GM23338 (cell line): ENCODE results near the gene SMIM35. TPM values are rescaled to one million over a fixed set of nuclear protein-coding genes. Genes with fewer than 3 reads are reported as not detected.

Experiments used
- ATAC-seq: fragments of 200-7000 bp; cut with Tn5 transposase; 3 replicates; pipeline ENCODE4 v1.9.1; 2020
- DNase-seq: peaks from one replicate; pipeline ENCODE4 v3.0.0-alpha.2; 2015; ENCODE audit warnings: low spot score
- H2AFZ ChIP-seq: fragments of 200-600 bp; sonication (generic); 2 replicates; pipeline ENCODE4 v1.8.0; 2016; ENCODE audit warnings: antibody characterized with exemption, mild to moderate bottlenecking, moderate library complexity
- H3F3A ChIP-seq: fragments of 200-600 bp; sonication (generic); replicated peaks from 2 replicates; pipeline ENCODE4 v1.8.0; 2017; ENCODE audit warnings: antibody characterized with exemption, mixed run types, low read depth
- H3K27ac ChIP-seq: fragments of 200-600 bp; sonication (generic); 2 replicates; pipeline ENCODE4 v1.6.1; 2016; ENCODE audit warnings: low read depth
- H3K27me3 ChIP-seq: fragments of 200-600 bp; sonication (generic); 2 replicates; pipeline ENCODE4 v1.8.0; 2016; ENCODE audit warnings: mild to moderate bottlenecking, mixed run types, moderate library complexity; ENCODE audit not compliant: insufficient read depth
- H3K36me3 ChIP-seq: fragments of 200-600 bp; sonication (generic); 2 replicates; pipeline ENCODE4 v1.8.0; 2016; ENCODE audit warnings: mild to moderate bottlenecking; ENCODE audit not compliant: insufficient read depth
- H3K4me1 ChIP-seq: fragments of 200-600 bp; sonication (generic); 2 replicates; pipeline ENCODE4 v1.8.0; 2016; ENCODE audit warnings: mild to moderate bottlenecking, moderate library complexity; ENCODE audit not compliant: insufficient read depth
- H3K4me2 ChIP-seq: fragments of 200-600 bp; sonication (generic); 2 replicates; pipeline ENCODE4 v1.7.1; 2017; ENCODE audit warnings: mixed run types
- H3K4me3 ChIP-seq: fragments of 200-600 bp; sonication (generic); 2 replicates; pipeline ENCODE4 v1.6.1; 2016; ENCODE audit warnings: mixed run types
- H3K79me2 ChIP-seq: fragments of 200-600 bp; sonication (generic); replicated peaks from 2 replicates; pipeline ENCODE4 v1.8.0; 2017; ENCODE audit warnings: mild to moderate bottlenecking; ENCODE audit not compliant: insufficient read depth
- H3K9me2 ChIP-seq: fragments of 200-600 bp; sonication (generic); 2 replicates; pipeline ENCODE4 v1.8.0; 2017; ENCODE audit not compliant: insufficient read depth
- H4K20me1 ChIP-seq: fragments of 200-600 bp; sonication (generic); replicated peaks from 2 replicates; pipeline ENCODE4 v1.8.0; 2017; ENCODE audit warnings: mild to moderate bottlenecking; ENCODE audit not compliant: insufficient read depth
- H3K27ac Mint-ChIP-seq: 2 replicates; pipeline ENCODE4 v1.8.0; 2020; ENCODE audit warnings: inconsistent platforms, mild to moderate bottlenecking, moderate library complexity, mixed read lengths
- H3K27me3 Mint-ChIP-seq: 3 replicates; pipeline ENCODE4 v1.8.0; 2022; ENCODE audit warnings: low read depth, mild to moderate bottlenecking, moderate library complexity, mixed read lengths, inconsistent platforms; ENCODE audit not compliant: insufficient read depth, poor library complexity
- H3K36me3 Mint-ChIP-seq: 3 replicates; pipeline ENCODE4 v1.8.0; 2021; ENCODE audit warnings: low read depth, mild to moderate bottlenecking, inconsistent platforms, moderate library complexity, mixed read lengths
- H3K4me1 Mint-ChIP-seq: 3 replicates; pipeline ENCODE4 v1.8.0; 2020; ENCODE audit warnings: mild to moderate bottlenecking, inconsistent platforms, mixed read lengths
- H3K4me3 Mint-ChIP-seq: 3 replicates; pipeline ENCODE4 v1.8.0; 2021; ENCODE audit warnings: moderate library complexity, mild to moderate bottlenecking, inconsistent platforms, mixed read lengths
- H3K9me3 Mint-ChIP-seq: 3 replicates; pipeline ENCODE4 v1.8.0; 2020; ENCODE audit warnings: moderate library complexity, mild to moderate bottlenecking, inconsistent platforms, mixed read lengths
- CREB1 ChIP-seq: fragments of 250-450 bp; sonication (Bioruptor Pico); IDR thresholded peaks from 2 replicates; pipeline ENCODE4 v1.5.0; 2020; ENCODE audit warnings: low read depth, mild to moderate bottlenecking, moderate library complexity
- CTCF ChIP-seq, 2 experiments: fragments of 200-600 bp in 1 of 2; sonication (generic) in 1 of 2; conservative IDR thresholded peaks; 2 replicates each; pipeline versions ENCODE4 v1.5.1 to v1.6.1; 2016 to 2017; ENCODE audit warnings: antibody characterized with exemption in 2 of 2, low read depth in 2 of 2, mild to moderate bottlenecking in 2 of 2, moderate library complexity in 1 of 2
- EZH2 ChIP-seq: fragments of 200-600 bp; sonication (generic); IDR thresholded peaks from one replicate; pipeline ENCODE4 v1.8.0; 2017; ENCODE audit warnings: antibody characterized with exemption, mild to moderate bottlenecking, low read depth; ENCODE audit not compliant: unreplicated experiment
- EZH2phosphoT487 ChIP-seq: fragments of 200-600 bp; sonication (generic); IDR thresholded peaks from one replicate; pipeline ENCODE4 v1.8.1; 2018; ENCODE audit warnings: antibody characterized with exemption; ENCODE audit not compliant: unreplicated experiment
- JUNB ChIP-seq: IDR thresholded peaks from one replicate; pipeline ENCODE4 v1.6.1; 2016; ENCODE audit warnings: antibody characterized with exemption; ENCODE audit not compliant: unreplicated experiment
- NANOG ChIP-seq: IDR thresholded peaks from 2 replicates; pipeline ENCODE4 v1.6.1; 2016; ENCODE audit warnings: antibody characterized with exemption, borderline replicate concordance
- POLR2AphosphoS5 ChIP-seq: IDR thresholded peaks from 2 replicates; pipeline ENCODE4 v1.6.1; 2016; ENCODE audit warnings: antibody characterized with exemption, low read depth
- REST ChIP-seq: IDR thresholded peaks from one replicate; pipeline ENCODE4 v1.6.1; 2018; ENCODE audit warnings: antibody characterized with exemption; ENCODE audit not compliant: unreplicated experiment
- STAT1 ChIP-seq: IDR thresholded peaks from one replicate; pipeline ENCODE4 v1.6.1; 2016; ENCODE audit warnings: antibody characterized with exemption; ENCODE audit not compliant: unreplicated experiment
- ZNF114 ChIP-seq: fragments of 250-450 bp; sonication (Bioruptor Pico); IDR thresholded peaks from 2 replicates; pipeline ENCODE4 v1.5.0; 2020; ENCODE audit warnings: mild to moderate bottlenecking, moderate library complexity
- ZNF331 ChIP-seq: fragments of 250-450 bp; sonication (Bioruptor Pico); IDR thresholded peaks from 2 replicates; pipeline ENCODE4 v1.5.0; 2020; ENCODE audit warnings: low read depth, mild to moderate bottlenecking, moderate library complexity
- polyA plus RNA-seq: library from polyadenylated mRNA; unstranded; fragments of >200 nt; fragmentation: Nextera tagmentation; extraction: Ambion mirVana; gene quantifications from 2 replicates; pipeline ENCODE4 v1.2.1, GENCODE V29; 2016
- total RNA-seq: library from RNA; depleted of rRNA; stranded (reverse); fragments of >200 nt; shearing (Covaris generic); gene quantifications from 2 replicates; pipeline ENCODE4 v1.2.3, GENCODE V29; 2014

Gene SMIM35
- total and polyA plus RNA-seq, 2 experiments from 2014 or later: not detected

GRCh38 chr11:117966908-117967307, 119.9 kb downstream of the SMIM35 start:
- no peaks in the 10 kb centered on the region for H4K20me1 ChIP-seq
- H3K4me2 ChIP-seq: no peak overlapping the region
- H3K9me3 Mint-ChIP-seq: no peaks in the 10 kb centered on the region
- H3K36me3 Mint-ChIP-seq: no peaks in the 10 kb centered on the region
- H3K4me3 ChIP-seq: no peak overlapping the region
- DNase-seq (no peak), ATAC-seq (no peak)
- H3K27ac ChIP-seq: no peak overlapping the region
- H2AFZ ChIP-seq: no peak overlapping the region
- H3K36me3 ChIP-seq: no peaks in the 10 kb centered on the region
- 0 out of 2 replicates have a peak, but pooled peaks cover 2% of the 10 kb centered on the region for H3K9me2 ChIP-seq
- no peaks in the 10 kb centered on the region for H3K27me3 ChIP-seq
- no peak overlapping the region for H3K27ac Mint-ChIP-seq
- H3K4me1 ChIP-seq: no peaks in the 10 kb centered on the region
- no peaks in the 10 kb centered on the region for H3K27me3 Mint-ChIP-seq
- H3F3A ChIP-seq: no peaks in the 10 kb centered on the region
- no peaks in the 10 kb centered on the region for H3K79me2 ChIP-seq
- no peak overlapping the region for H3K4me3 Mint-ChIP-seq
- TF ChIP-seq REST (no peak), CREB1 (CRISPR knock-in tag) (no peak), ZNF114 (CRISPR knock-in tag) (no peak)
- H3K4me1 Mint-ChIP-seq: no peaks in the 10 kb centered on the region

GRCh38 chr11:117962826-117963225, 123.9 kb downstream of the SMIM35 start:
- ATAC-seq: no peak
- no peak for TF ChIP-seq NANOG
- no peak for TF ChIP-seq ZNF331 (CRISPR knock-in tag)
- no peak for TF ChIP-seq CTCF (conservative IDR thresholded peaks at IDR 0.05; ENCODE audit: low read depth in 2 of 2)
- TF ChIP-seq JUNB: no peak
- TF ChIP-seq EZH2: no peak
- no peak for TF ChIP-seq POLR2AphosphoS5
- TF ChIP-seq ZNF114 (CRISPR knock-in tag): no peak
- no peak for TF ChIP-seq STAT1
- no peak for TF ChIP-seq REST
- no peak for TF ChIP-seq EZH2phosphoT487

More at GRCh38 chr11:117962826-117963225, 123.9 kb downstream of the SMIM35 start:
- Histone ChIP-seq H3F3A (no peaks in the 10 kb centered on the region), H3K4me1 (no peaks in the 10 kb centered on the region), H3K4me3 (no peak overlapping the region), H3K27me3 (no peaks in the 10 kb centered on the region), H3K36me3 (no peaks in the 10 kb centered on the region), H3K79me2 (no peaks in the 10 kb centered on the region), H3K9me2 (0 out of 2 replicates have a peak, but pooled peaks cover 3% of the 10 kb centered on the region), H3K27ac (no peak overlapping the region), H4K20me1 (no peaks in the 10 kb centered on the region), H2AFZ (no peak overlapping the region), H3K4me2 (no peak overlapping the region)
- Mint-ChIP-seq H3K36me3 (no peaks in the 10 kb centered on the region), H3K4me3 (no peak overlapping the region), H3K9me3 (no peaks in the 10 kb centered on the region), H3K27me3 (no peaks in the 10 kb centered on the region), H3K27ac (no peak overlapping the region), H3K4me1 (peaks cover 2% of the 10 kb centered on the region; the same call in 1 of the 3 replicates)
- DNase-seq: no peak
